ENCODE measurements around the gene GDF15. TPM values are rescaled to one million over a fixed set of nuclear protein-coding genes. Genes with fewer than 3 reads are reported as not detected.

Gene GDF15, protein sequence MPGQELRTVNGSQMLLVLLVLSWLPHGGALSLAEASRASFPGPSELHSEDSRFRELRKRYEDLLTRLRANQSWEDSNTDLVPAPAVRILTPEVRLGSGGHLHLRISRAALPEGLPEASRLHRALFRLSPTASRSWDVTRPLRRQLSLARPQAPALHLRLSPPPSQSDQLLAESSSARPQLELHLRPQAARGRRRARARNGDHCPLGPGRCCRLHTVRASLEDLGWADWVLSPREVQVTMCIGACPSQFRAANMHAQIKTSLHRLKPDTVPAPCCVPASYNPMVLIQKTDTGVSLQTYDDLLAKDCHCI
- total RNA-seq (2021; ENCODE audit: unreplicated experiment) = 425 TPM
- 480 and 583 TPM in 2 replicates for polyA plus RNA-seq (2012)
- Bru-seq, nascent RNA = percentile 99 among the genes with signal in this experiment
- BruChase-seq, experiment 1, labeled RNA remaining after a 6-hour chase = percentile 97 among the genes with signal in this experiment
- percentile 99 among the genes with signal in this experiment for BruChase-seq, experiment 2, labeled RNA remaining after a 2-hour chase
- long read RNA-seq, transcript GDF15-201 (2 exons, 1,200 nt) = major isoform, 203 of 300 reads
- long read RNA-seq, partial matches to known transcripts = 0 of 300 reads
- long read RNA-seq, other reads (novel, unspliced or antisense) = 97 of 300 reads

DNA sequence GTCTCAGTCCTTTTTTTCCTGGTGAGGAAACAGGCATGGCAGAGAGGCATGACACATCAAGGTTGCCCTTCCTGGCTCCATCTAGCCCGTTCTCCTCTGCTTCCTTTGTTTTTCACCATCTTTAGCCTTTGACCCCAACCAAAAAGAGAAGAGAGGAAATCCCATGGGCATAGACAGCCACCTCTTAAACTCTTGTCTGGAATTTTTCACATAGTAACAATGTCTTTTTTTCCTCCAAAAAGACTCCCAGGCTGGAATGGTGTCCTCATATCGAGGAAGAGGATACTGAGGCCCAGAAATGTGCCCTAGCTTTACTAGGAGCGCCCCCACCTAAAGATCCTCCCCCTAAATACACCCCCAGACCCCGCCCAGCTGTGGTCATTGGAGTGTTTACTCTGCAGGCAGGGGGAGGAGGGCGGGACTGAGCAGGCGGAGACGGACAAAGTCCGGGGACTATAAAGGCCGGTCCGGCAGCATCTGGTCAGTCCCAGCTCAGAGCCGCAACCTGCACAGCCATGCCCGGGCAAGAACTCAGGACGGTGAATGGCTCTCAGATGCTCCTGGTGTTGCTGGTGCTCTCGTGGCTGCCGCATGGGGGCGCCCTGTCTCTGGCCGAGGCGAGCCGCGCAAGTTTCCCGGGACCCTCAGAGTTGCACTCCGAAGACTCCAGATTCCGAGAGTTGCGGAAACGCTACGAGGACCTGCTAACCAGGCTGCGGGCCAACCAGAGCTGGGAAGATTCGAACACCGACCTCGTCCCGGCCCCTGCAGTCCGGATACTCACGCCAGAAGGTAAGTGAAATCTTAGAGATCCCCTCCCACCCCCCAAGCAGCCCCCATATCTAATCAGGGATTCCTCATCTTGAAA is at the start of gene GDF15:
TSS of gene GDF15 (plus strand) at position 484 of the 868 bp plus-strand sequence. CDS start at position 516, 32 bp downstream.
- Histone ChIP-seq H4K20me1 (ENCODE audit: insufficient read depth) (no peaks in the 10 kb centered on the region), H3K27me3 (ENCODE audit: insufficient read depth, low read length) (no peaks in the 10 kb centered on the region), H2AFZ (ENCODE audit: low read depth, low read length, poor library complexity, severe bottlenecking) (peak within 1 kb of the TSS; percentile 60), H3K27ac (ENCODE audit: low read depth, low read length) (peak within 1 kb of the TSS; percentile 82), H3K79me2 (ENCODE audit: insufficient read depth, low read length) (peaks cover 16% of the 10 kb centered on the region), H3K4me1 (ENCODE audit: control insufficient read depth in 1 of 2, insufficient read depth in 2 of 2, low read length in 2 of 2) (peaks cover 61 to 86% of the 10 kb centered on the region in 2 experiments), H3K36me3 (ENCODE audit: control insufficient read depth in 1 of 2, insufficient read depth in 2 of 2, low read length in 2 of 2) (peaks cover 0 to 6% of the 10 kb centered on the region in 2 experiments; a peak in 2 of 4 replicates), H3K9ac (ENCODE audit: low read length) (peak within 1 kb of the TSS; percentile 71), H3K9me2 (ENCODE audit: insufficient read depth) (no peaks in the 10 kb centered on the region), H3K9me3 (ENCODE audit: control insufficient read depth in 1 of 2, insufficient read depth in 1 of 2, low read depth in 1 of 2, low read length in 2 of 2) (no peaks in the 10 kb centered on the region), H3K4me3 (replicated peaks in 1 of 2; ENCODE audit: low read depth in 1 of 2, low read length in 2 of 2) (peak within 1 kb of the TSS; percentile 71 to 91), H3K4me2 (ENCODE audit: low read length) (peak within 1 kb of the TSS; percentile 96)
- DNase-seq (ENCODE audit: low read depth, low spot score) (peak; percentile 90), ATAC-seq (peak; percentile 80)
- POLR2A ChIA-PET = interaction anchor here (0.6 to 2.4 kb wide), 27 partner anchors 10 to 1636 kb away, joined by 3 to 32 read pairs (median 6); partner anchors contain the start of genes IQCN, JUND, LRRC25 and LSM4
- intact Hi-C loops (cut with micrococcal nuclease) = loop anchor here (2.0 kb wide), 1 partner anchor 37 kb away; no protein-coding TSS in a partner anchor
- BruUV-seq (replicated peaks) = no TSS peak
- RAD21 ChIA-PET (ENCODE audit: low non-redundant PET in 1 of 2, low total read pairs in 2 of 2, uncharacterized antibody in 2 of 2, unreplicated experiment in 2 of 2) = interaction anchor here in 1 of 2 experiments (0.5 kb wide), 1 partner anchor 84 kb away, joined by 3 read pairs; no protein-coding TSS in a partner anchor
- CTCF ChIA-PET = interaction anchor here (0.5 to 1.4 kb wide), 10 partner anchors 11 to 104 kb away, joined by 3 to 5 read pairs (median 3); partner anchors contain the start of genes JUND and SSBP4
- no peak for TF ChIP-seq SRF (IDR thresholded peaks at IDR 0.05; ENCODE audit: low read depth)
- TF ChIP-seq POLR2A (IDR thresholded peaks at IDR 0.05; ENCODE audit: borderline replicate concordance, extremely low read depth, insufficient read depth, insufficient read length) = peak; percentile 98
- TF ChIP-seq RAD21 (IDR thresholded peaks at IDR 0.05; ENCODE audit: low read depth) = peak; percentile 57
- TF ChIP-seq, protein P1, sequence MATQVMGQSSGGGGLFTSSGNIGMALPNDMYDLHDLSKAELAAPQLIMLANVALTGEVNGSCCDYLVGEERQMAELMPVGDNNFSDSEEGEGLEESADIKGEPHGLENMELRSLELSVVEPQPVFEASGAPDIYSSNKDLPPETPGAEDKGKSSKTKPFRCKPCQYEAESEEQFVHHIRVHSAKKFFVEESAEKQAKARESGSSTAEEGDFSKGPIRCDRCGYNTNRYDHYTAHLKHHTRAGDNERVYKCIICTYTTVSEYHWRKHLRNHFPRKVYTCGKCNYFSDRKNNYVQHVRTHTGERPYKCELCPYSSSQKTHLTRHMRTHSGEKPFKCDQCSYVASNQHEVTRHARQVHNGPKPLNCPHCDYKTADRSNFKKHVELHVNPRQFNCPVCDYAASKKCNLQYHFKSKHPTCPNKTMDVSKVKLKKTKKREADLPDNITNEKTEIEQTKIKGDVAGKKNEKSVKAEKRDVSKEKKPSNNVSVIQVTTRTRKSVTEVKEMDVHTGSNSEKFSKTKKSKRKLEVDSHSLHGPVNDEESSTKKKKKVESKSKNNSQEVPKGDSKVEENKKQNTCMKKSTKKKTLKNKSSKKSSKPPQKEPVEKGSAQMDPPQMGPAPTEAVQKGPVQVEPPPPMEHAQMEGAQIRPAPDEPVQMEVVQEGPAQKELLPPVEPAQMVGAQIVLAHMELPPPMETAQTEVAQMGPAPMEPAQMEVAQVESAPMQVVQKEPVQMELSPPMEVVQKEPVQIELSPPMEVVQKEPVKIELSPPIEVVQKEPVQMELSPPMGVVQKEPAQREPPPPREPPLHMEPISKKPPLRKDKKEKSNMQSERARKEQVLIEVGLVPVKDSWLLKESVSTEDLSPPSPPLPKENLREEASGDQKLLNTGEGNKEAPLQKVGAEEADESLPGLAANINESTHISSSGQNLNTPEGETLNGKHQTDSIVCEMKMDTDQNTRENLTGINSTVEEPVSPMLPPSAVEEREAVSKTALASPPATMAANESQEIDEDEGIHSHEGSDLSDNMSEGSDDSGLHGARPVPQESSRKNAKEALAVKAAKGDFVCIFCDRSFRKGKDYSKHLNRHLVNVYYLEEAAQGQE (IDR thresholded peaks at IDR 0.05; ENCODE audit: low read depth) = no peak
- TF ChIP-seq SIN3A (IDR thresholded peaks at IDR 0.05; ENCODE audit: low read depth) = peak; percentile 98
- TF ChIP-seq YY1 (IDR thresholded peaks at IDR 0.05; ENCODE audit: extremely low read depth, insufficient replicate concordance, low read depth, low read length) = peak; percentile 68
- TF ChIP-seq, protein P2, sequence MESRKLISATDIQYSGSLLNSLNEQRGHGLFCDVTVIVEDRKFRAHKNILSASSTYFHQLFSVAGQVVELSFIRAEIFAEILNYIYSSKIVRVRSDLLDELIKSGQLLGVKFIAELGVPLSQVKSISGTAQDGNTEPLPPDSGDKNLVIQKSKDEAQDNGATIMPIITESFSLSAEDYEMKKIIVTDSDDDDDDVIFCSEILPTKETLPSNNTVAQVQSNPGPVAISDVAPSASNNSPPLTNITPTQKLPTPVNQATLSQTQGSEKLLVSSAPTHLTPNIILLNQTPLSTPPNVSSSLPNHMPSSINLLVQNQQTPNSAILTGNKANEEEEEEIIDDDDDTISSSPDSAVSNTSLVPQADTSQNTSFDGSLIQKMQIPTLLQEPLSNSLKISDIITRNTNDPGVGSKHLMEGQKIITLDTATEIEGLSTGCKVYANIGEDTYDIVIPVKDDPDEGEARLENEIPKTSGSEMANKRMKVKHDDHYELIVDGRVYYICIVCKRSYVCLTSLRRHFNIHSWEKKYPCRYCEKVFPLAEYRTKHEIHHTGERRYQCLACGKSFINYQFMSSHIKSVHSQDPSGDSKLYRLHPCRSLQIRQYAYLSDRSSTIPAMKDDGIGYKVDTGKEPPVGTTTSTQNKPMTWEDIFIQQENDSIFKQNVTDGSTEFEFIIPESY (IDR thresholded peaks at IDR 0.05; ENCODE audit: extremely low read depth, insufficient replicate concordance, low read length) = peak; percentile 7
- TF ChIP-seq, protein P3, sequence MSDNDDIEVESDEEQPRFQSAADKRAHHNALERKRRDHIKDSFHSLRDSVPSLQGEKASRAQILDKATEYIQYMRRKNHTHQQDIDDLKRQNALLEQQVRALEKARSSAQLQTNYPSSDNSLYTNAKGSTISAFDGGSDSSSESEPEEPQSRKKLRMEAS (IDR thresholded peaks at IDR 0.05) = peak; percentile 64
- TF ChIP-seq, protein P4, sequence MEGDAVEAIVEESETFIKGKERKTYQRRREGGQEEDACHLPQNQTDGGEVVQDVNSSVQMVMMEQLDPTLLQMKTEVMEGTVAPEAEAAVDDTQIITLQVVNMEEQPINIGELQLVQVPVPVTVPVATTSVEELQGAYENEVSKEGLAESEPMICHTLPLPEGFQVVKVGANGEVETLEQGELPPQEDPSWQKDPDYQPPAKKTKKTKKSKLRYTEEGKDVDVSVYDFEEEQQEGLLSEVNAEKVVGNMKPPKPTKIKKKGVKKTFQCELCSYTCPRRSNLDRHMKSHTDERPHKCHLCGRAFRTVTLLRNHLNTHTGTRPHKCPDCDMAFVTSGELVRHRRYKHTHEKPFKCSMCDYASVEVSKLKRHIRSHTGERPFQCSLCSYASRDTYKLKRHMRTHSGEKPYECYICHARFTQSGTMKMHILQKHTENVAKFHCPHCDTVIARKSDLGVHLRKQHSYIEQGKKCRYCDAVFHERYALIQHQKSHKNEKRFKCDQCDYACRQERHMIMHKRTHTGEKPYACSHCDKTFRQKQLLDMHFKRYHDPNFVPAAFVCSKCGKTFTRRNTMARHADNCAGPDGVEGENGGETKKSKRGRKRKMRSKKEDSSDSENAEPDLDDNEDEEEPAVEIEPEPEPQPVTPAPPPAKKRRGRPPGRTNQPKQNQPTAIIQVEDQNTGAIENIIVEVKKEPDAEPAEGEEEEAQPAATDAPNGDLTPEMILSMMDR (IDR thresholded peaks at IDR 0.05 in 2 of 3, conservative IDR thresholded peaks at IDR 0.05 in 1 of 3; ENCODE audit: borderline replicate concordance in 1 of 3, insufficient read depth in 1 of 3, low read depth in 2 of 3, low read length in 2 of 3) = peak in 2 of 3 experiments; percentile 87 to 95; a peak in 5 of 6 replicates
- peak; percentile 100 for TF ChIP-seq POLR2AphosphoS5 (IDR thresholded peaks at IDR 0.05; ENCODE audit: low read depth, low read length)
- TF ChIP-seq CBX3 (IDR thresholded peaks at IDR 0.05; ENCODE audit: low read depth) = peak; percentile 20; the same call in 1 of the 2 replicates
- TF ChIP-seq JUND (IDR thresholded peaks at IDR 0.05) = no peak; the same call in 1 of the 2 replicates
- TF ChIP-seq SP1 (IDR thresholded peaks at IDR 0.05; ENCODE audit: low read depth) = peak; percentile 65

Measured in HCT116 (cell line).